GM18858 (cell line): Measurements from ENCODE around the gene DLG2.

ENCODE experiments used
- ATAC-seq: cut with Tn5 transposase; IDR thresholded peaks from one replicate; pipeline ENCODE4 v1.9.1; 2021; ENCODE audit not compliant: unreplicated experiment

DLG2 gene

DNA sequence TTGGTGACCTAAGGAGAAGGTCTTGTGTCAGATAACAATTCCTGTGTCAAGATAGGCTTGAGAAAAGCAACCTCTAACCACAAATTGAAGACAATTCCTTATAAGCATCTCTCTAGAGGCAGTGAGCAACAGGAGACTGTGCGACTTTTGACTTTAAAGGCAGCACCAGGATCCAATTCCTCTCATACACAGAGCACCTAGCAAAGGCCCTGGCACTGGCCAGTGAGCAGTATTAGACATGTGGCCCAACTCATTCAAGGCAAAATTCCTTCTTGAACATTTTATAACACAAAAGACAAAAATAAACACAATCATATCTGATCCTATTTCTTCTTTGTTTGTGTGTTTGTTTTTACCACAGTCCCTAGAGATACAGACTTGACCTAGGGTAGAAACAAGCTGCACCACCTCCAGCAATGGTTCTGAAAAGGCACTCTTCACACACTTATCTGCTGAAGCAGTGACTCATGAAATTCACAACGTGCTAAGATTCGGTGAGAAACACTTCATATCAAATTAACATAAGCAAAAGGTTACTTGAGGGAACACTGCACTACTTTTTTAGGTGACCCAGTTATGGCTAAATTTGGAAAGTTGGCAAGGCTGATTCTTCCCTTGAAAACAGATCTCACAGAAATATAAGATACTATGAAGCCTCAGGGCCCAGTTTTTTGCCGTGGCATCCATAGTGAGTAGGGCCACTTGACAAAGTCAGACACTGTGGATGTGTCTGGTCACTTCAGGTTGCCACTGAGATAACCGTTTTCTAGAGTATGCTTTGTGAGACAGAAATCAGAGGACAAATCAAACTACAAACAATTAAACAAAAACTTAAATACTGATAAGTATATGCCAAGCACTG is 1018.9 kb downstream of the DLG2 start:
- no peak for ATAC-seq

DNA sequence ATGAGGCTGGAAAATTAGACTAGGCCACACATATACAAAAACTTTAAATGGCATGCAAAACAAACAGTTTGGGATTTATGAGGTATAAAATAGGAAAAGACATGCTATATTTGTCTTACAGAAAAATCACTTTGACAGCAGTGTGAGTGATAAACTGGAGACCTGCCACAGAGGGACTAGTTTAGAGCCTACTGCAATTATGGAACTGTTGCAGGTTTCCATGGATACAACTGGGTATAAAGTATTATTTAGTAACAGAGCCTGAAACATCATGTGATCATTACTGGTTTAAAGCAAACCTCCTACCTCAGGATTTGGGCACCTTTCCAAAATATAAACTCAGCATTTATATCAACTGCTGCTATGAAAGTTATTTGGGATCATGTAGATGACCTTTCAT is 1032.5 kb downstream of the DLG2 start:
- ATAC-seq, result no peak

DNA sequence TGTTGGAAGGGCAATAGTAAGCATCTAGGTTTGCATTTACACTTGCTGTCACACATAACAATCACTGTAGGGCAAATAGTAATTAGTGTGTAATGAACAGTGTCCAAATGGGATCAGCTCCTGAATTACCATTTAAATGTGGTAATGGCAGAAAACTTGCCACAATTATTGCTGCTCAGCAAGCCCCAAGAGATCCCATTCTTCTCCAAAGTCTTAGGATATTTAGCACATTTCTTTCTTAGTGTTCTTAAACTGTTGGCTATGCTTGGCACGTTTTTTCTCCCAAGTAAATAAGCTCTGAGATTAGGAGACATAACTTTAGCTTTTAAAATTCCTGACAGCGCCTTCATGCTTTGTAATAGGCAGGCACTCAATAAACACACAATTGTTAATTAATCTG is 1037.0 kb downstream of the DLG2 start:
- ATAC-seq, result no peak

DNA sequence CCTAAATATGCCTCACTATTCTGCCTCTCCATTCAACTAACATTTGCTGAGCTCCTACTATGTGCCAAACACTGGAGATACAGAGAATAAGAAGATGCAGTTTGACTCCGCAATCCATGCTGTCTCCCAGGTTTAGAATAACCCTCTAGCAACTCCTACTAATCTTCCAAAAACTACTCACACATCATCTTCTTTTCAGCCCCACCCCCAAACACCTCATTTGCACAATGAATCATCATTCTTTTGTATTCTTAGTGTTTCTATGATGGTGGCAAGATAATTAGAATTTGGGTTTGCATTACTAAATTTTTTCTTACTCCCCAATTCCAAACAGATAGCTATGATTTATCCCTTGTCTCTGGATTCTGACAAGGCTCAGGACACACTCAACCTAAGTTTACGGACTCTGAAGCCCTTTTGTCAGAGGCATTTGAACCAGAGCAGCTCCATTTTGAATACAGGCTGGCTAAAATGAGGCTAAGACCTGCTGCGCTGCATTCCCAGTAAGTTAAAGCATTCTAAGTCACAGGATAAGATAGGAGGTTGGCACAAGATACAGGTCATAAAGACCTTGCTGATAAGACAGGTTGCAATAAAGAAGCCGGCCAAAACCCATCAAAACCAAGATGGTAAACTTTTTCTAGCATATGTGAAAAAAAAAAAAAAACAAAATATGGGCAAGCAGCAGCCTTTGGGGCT is 1038.9 kb downstream of the DLG2 start:
- ATAC-seq, result no peak

GRCh38 chr11:84583106-84583505 is 1044.0 kb downstream of the DLG2 start:
- ATAC-seq, result no peak

DNA sequence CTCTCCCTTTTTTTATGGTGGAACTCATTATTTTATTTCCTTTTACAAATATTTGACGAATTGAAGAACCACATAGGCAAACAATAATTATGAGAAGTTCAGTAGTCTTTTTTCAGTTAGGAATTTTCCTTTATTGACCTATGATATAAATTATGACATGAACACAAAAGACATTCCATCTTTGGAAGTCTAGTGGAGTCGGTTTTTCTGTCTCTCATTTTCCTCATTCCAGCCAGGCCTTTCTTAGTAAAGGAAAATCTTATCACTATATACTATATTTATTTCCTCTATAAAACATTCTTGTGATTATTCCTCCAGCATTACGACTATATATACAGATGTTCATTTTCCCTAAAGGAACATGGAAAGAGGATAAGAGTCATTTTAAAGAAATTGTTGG is 1046.1 kb downstream of the DLG2 start:
- no peak for ATAC-seq

GRCh38 chr11:84580428-84580827 is 1046.7 kb downstream of the DLG2 start:
- no peak for ATAC-seq

- ATAC-seq, result no peak
These were observed 1053.3 kb downstream of the DLG2 start for GRCh38 chr11:84573868-84574267.

GRCh38 chr11:84566671-84567070 is 1060.5 kb downstream of the DLG2 start:
- ATAC-seq, result no peak

DNA sequence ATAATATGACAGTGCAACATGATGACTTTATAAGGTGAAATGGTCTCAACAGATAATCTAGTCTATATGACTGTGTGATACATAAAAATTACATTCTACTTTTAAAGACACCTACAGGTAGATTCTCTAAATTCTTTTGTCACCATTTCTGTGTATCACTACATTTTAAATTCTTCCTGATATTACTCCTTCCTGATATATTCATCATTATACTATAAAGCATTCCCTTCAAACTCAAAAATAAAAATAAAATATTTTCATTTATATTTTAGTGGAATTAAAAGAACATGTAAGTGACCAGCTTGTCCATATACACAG is 1062.3 kb downstream of the DLG2 start:
- no peak for ATAC-seq

DNA sequence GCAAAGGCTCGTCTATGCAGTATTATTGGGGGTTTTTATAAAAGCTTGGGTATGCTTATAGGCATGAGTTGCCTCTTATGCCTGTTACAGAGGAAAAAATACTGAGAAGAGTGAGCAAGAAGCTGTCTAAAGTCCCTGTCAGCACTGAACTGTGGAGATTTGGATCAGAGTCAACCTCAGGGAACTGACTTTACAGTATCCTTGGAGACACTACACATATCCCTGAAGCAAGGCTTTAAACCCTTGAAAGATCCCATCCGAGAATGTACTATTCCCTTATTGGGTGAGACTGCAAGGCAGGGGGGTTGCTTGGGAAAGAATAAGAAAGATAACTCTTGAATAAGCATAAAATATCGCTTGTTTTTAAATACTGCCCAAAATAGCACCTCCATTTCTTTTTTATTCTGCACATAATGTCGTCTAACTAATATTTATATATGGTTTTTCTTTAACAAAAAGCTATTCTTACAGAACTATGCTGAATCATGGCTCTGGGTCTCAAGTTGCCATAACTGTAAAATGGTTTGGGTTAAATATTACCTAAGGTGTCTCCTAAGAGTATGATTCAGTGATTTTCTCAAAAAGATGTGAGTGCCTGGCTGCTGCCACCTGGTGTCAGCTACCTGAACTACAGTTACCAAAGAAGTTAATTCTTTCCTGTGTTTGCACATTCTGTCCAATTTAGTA is 1062.8 kb downstream of the DLG2 start:
- ATAC-seq, result peak; percentile 79

GRCh38 chr11:84563356-84563755 is 1063.8 kb downstream of the DLG2 start:
- ATAC-seq, result no peak

DNA sequence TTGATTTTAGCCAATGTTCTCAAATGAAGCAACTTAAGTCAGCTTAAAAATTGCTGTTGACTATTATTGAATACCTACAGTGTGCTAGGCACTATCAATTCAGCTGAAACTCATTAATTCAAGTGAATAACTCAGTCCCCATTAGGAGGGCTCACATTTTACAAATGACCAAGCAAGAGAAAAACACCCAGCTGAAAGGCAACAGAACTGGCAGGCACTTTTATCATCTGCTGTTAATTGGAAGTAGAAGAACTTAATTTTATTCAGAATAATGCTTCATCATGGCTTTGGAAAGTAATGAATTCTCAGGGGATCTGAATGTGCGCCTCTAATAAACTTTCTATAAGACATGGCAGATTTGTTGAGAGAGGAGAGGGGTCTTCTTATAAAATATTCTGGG is 1066.9 kb downstream of the DLG2 start:
- ATAC-seq, result no peak

DNA sequence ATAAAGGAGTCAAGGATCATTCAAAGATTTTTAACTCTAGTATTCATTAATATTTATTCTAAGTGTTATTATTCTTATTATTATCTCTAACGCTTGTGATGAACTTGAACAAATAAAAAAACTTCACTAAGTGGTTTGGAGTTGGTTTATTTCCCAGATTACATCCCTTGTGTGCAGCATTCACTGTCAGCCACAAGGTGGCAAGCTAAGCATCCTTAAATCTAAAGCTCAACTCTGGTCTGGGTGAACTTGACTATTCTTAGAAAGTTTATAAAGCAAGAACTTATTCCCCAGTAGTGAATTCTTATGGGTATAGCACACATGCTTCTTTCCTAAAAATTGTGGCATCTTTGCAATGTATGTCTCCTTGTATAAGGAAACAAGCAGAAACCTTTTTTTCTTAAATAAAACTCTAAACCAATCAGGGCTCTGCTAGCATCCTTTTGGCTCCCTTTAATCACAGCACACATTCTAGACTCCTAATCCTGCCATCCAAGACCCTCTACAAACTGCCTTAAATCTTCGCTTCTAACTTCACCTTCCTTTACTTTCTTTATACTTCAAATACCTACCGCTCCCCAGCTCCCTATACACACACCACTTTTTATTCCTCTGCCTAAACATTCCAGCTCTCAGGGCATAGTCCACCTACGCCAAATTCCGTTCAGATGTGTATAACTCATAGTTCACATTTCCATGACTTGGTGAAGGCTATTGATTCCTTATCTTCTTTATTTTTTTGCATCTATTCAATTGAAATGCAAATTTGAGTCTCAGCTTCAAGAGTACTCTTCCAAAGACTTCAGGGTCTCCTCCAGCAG is 1068.8 kb downstream of the DLG2 start:
- ATAC-seq, result peak; percentile 96

DNA sequence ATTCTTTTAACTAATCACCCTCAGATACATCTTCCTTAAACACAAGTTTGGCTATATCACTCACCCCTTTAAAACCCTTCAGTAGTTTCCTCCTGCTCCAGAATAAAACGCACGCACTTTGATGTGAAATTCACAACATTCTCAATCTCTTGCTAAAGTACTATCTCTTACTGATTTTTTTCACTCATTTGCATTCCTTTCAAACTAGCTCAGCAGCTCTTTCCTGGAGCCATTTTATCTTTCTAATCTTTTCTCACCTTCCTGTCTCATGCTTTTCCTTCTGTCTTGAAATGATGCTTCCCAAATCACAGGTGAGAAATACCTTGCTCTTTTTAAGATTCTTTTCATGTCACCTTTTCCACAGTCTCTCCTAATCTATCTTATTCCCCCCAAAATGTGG is 1074.4 kb downstream of the DLG2 start:
- ATAC-seq, result no peak

DNA sequence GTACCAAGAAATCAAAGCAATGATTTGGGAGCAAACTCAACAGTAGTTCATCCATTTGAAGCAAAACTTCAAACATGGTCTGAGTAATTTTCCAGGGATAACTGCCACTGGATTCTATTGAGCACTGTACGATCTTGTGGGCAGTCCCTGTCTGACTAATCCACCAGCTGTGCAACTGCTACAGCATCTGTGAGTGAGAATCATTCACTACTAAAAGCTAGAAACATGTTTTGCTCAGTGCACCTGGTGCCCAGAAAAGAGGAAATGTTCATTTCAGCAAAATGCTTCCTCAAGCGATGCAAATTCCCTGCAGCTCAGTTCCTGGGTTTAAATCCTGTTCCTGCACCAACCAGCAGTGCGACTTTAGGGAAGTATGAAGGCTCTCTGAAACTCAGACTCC is 1077.9 kb downstream of the DLG2 start:
- peak; percentile 95 for ATAC-seq

DNA sequence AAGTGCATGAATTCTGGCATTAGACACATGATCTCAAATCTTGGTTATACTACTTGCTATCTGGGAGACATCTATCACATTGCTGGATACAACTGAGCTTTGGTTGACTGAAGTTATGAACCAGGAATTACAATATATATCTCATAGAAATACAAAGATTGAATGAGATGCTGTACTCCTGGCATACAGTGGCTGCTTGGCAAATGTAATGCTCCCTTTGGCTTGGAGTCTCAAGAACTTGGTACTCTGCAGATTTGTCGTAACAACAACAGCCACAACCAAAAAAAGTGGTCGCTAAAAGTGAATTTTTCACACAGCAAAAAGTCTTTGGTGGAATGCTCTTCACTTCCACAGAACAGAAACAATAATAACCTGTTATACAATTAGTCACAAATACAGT is 1082.6 kb downstream of the DLG2 start:
- no peak for ATAC-seq

GRCh38 chr11:84543367-84544159 is 1083.6 kb downstream of the DLG2 start:
- ATAC-seq, result no peak

- ATAC-seq, result no peak
These were observed 1085.3 kb downstream of the DLG2 start for GRCh38 chr11:84541731-84542340.

DNA sequence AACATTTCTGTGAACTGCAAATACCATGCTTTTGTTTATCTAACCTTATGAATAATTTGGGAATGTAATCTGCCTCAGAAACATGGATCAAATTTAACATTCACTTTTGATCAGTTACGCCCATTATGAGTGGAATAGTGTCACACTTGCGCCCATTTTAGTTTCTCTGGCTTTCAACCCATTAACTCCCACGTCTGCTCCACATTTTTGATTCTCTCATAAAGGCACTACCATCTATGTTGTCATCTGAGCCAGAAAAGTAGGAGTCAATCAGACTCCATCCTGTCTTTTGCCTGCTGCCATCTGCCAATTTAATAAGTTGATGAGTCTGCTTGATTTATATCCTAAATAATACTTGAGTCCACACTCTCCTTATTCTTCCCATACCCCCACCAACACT is 1090.7 kb downstream of the DLG2 start:
- ATAC-seq, result no peak
